ENCODE data around the gene PIK3C2B. TPM values are rescaled to one million over a fixed set of nuclear protein-coding genes. Genes with fewer than 3 reads are reported as not detected.
A peak's percentile ranks its signal among the peaks of the same experiment; 100 is the strongest.

Gene PIK3C2B
- total and polyA plus RNA-seq, 2 donors (not counting 1 experiment from before 2014, with no cell fraction given) = 90.3 to 142 TPM

DNA sequence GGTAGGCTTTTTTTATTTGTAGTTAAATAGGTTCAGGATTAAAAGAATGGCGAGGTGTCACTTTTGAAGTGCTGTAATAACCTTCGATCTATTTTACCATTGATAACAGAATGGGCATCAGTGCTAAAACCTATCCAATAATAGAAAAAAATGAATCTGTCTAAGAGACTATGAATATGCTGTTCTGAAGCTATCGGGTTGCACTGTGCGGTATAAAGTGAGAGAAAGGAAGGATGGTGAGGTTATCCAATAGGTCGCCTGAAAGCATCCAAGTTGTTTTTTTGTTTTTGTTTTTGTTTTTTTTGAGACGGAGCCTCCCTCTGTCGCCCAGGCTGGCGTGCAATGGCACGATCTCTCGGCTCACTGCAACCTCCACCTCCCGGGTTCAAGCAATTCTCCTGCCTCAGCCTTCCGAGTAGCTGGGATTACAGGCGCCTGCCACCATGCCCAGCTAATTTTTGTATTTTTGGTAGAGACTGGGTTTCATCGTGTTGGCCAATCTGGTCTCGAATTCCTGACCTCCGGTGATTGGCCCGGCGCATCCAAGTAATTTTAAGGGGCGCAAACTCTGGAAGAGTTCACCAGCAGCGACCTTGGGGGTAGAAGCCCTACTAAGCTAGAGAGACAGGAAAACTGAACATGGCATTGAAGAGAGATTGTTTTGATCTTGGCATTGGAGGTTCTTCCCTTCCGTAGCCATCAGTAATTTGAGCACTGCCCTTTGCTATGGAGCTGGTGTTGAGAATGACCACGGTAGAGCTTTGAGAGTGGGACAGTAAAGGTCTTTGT lies 12.9 kb upstream of the PIK3C2B start:
- Mint-ChIP-seq H3K27me3 (no peaks in the 10 kb centered on the region), H3K27ac (peak overlapping the region; percentile 99), H3K4me3 (peak overlapping the region; percentile 97), H3K9me3 (ENCODE audit: insufficient read depth) (no peaks in the 10 kb centered on the region), H3K4me1 (peaks cover 66% of the 10 kb centered on the region)
- POLR2A ChIA-PET = interaction anchor here (0.6 to 3.6 kb wide), 8 partner anchors 10 to 97 kb away, joined by 3 to 91 read pairs (median 10); partner anchors contain the start of genes MDM4 and PIK3C2B
- peak overlapping the region; percentile 51 to 90 (median 67) for H3K4me3 ChIP-seq (ENCODE audit: control extremely low read depth in 1 of 5, extremely low read depth in 1 of 5, insufficient read depth in 1 of 5, low read depth in 2 of 5, low read length in 4 of 5)
- no peaks in the 10 kb centered on the region for H4K20me1 ChIP-seq (ENCODE audit: control insufficient read depth, insufficient read depth, low read length, poor library complexity, severe bottlenecking)
- H3K4me2 ChIP-seq (replicated peaks; ENCODE audit: low read depth, low read length, poor library complexity, severe bottlenecking) = peak overlapping the region; percentile 79
- peak; percentile 53 for DNase-seq
- H3K27ac ChIP-seq (ENCODE audit: low read length in 2 of 2) = peak overlapping the region; percentile 94 to 99
- peak; percentile 7 for ATAC-seq (ENCODE audit: low read depth)
- CTCF ChIA-PET = interaction anchor here (1.0 to 20.4 kb wide), 16 partner anchors 8 to 300 kb away, joined by 3 to 1884 read pairs (median 6); partner anchors contain the start of genes MDM4 and PIK3C2B
- H3K79me2 ChIP-seq (ENCODE audit: control insufficient read depth, insufficient read depth, low read length) = peaks cover 7% of the 10 kb centered on the region
- no peaks in the 10 kb centered on the region for H3K36me3 ChIP-seq (replicated peaks in 1 of 2; ENCODE audit: control extremely low read depth in 1 of 2, control insufficient read depth in 1 of 2, extremely low read depth in 1 of 2, insufficient read depth in 2 of 2, low read length in 1 of 2)
- peak overlapping the region; percentile 94 for H3K9ac ChIP-seq (ENCODE audit: low read length)
- peaks cover 53 to 58% of the 10 kb centered on the region in 2 donors for H3K4me1 ChIP-seq (ENCODE audit: control insufficient read depth in 2 of 2, insufficient read depth in 2 of 2, low read length in 2 of 2)
- H2AFZ ChIP-seq (ENCODE audit: insufficient read depth, low read depth, low read length, poor library complexity, severe bottlenecking) = peak overlapping the region; percentile 82
- 5% methylated on average over 10 of the region's 22 CpGs for WGBS (ENCODE audit: insufficient coverage)
- H3K27me3 ChIP-seq (replicated peaks in 1 of 4; ENCODE audit: control extremely low read depth in 1 of 4, control insufficient read depth in 3 of 4, insufficient read depth in 4 of 4, low read length in 3 of 4) = no peaks in the 10 kb centered on the region
- peaks cover 0 to 4% (median 0%) of the 10 kb centered on the region in 3 donors for H3K9me3 ChIP-seq (ENCODE audit: control extremely low read depth in 1 of 3, control insufficient read depth in 2 of 3, insufficient read depth in 1 of 3, low read length in 2 of 3)
- TF ChIP-seq, protein P1, sequence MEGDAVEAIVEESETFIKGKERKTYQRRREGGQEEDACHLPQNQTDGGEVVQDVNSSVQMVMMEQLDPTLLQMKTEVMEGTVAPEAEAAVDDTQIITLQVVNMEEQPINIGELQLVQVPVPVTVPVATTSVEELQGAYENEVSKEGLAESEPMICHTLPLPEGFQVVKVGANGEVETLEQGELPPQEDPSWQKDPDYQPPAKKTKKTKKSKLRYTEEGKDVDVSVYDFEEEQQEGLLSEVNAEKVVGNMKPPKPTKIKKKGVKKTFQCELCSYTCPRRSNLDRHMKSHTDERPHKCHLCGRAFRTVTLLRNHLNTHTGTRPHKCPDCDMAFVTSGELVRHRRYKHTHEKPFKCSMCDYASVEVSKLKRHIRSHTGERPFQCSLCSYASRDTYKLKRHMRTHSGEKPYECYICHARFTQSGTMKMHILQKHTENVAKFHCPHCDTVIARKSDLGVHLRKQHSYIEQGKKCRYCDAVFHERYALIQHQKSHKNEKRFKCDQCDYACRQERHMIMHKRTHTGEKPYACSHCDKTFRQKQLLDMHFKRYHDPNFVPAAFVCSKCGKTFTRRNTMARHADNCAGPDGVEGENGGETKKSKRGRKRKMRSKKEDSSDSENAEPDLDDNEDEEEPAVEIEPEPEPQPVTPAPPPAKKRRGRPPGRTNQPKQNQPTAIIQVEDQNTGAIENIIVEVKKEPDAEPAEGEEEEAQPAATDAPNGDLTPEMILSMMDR (IDR thresholded peaks at IDR 0.05) = no peak
- TF ChIP-seq EZH2 (IDR thresholded peaks at IDR 0.05; ENCODE audit: borderline replicate concordance, insufficient read depth, low read depth, low read length, poor library complexity, severe bottlenecking) = no peak
- intact Hi-C loops (cut with micrococcal nuclease) = loop anchor here (1.0 to 5.0 kb wide), 4 partner anchors 14 to 1220 kb away; no protein-coding TSS in a partner anchor
